DOHH2 (cell line): Measurements from ENCODE around the gene CAMTA1.

Experiments used
- H3F3A ChIP-seq: fragments of 200-600 bp; sonication (generic), shearing (Covaris generic); 2 replicates; pipeline ENCODE4 v1.6.0; 2016; ENCODE audit warnings: antibody characterized with exemption, mild to moderate bottlenecking; ENCODE audit not compliant: control insufficient read depth, insufficient read depth
- H3K27ac ChIP-seq: fragments of 200-600 bp; sonication (generic); 2 replicates; pipeline ENCODE4 v1.5.1; 2014; ENCODE audit warnings: low read depth, mild to moderate bottlenecking, low read length, moderate library complexity
- H3K27me3 ChIP-seq: fragments of 200-600 bp; sonication (generic); 2 replicates; pipeline ENCODE4 v1.6.1; 2014; ENCODE audit warnings: mild to moderate bottlenecking, low read length, mixed read lengths; ENCODE audit not compliant: control insufficient read depth
- H3K36me3 ChIP-seq: fragments of 200-600 bp; sonication (generic); 2 replicates; pipeline ENCODE4 v1.6.1; 2014; ENCODE audit warnings: mild to moderate bottlenecking, low read length, moderate library complexity, mixed read lengths; ENCODE audit not compliant: control insufficient read depth
- H3K4me1 ChIP-seq: fragments of 200-600 bp; sonication (generic); 2 replicates; pipeline ENCODE4 v1.6.1; 2014; ENCODE audit warnings: mild to moderate bottlenecking, low read length, mixed read lengths; ENCODE audit not compliant: control insufficient read depth
- H3K4me2 ChIP-seq: fragments of 200-600 bp; sonication (generic); 2 replicates; pipeline ENCODE4 v1.6.0; 2014; ENCODE audit warnings: mild to moderate bottlenecking, low read length, moderate library complexity
- H3K4me3 ChIP-seq: fragments of 200-600 bp; sonication (generic); 2 replicates; pipeline ENCODE4 v1.5.1; 2014; ENCODE audit warnings: mild to moderate bottlenecking, low read length, mixed read lengths
- H3K79me2 ChIP-seq: fragments of 200-600 bp; sonication (generic); 2 replicates; pipeline ENCODE4 v1.6.1; 2014; ENCODE audit warnings: mild to moderate bottlenecking, low read length, mixed read lengths; ENCODE audit not compliant: control insufficient read depth
- H3K9me2 ChIP-seq: fragments of 200-600 bp; sonication (generic); replicated peaks from 2 replicates; pipeline ENCODE4 v1.6.1; 2014; ENCODE audit warnings: mild to moderate bottlenecking, low read length, mixed read lengths; ENCODE audit not compliant: control insufficient read depth
- H3K9me3 ChIP-seq: fragments of 200-600 bp; sonication (generic); 2 replicates; pipeline ENCODE4 v1.6.1; 2014; ENCODE audit warnings: antibody characterized with exemption, low read length, mixed read lengths; ENCODE audit not compliant: control insufficient read depth, insufficient read depth
- H4K20me1 ChIP-seq: fragments of 200-600 bp; sonication (generic); 2 replicates; pipeline ENCODE4 v1.6.0; 2014; ENCODE audit warnings: low read depth, mild to moderate bottlenecking, antibody characterized with exemption, low read length, moderate library complexity; ENCODE audit not compliant: control insufficient read depth, insufficient read depth
- EZH2phosphoT487 ChIP-seq: fragments of 200-600 bp; sonication (generic); IDR thresholded peaks from 2 replicates; pipeline ENCODE4 v1.6.1; 2017; ENCODE audit warnings: borderline replicate concordance, mild to moderate bottlenecking, antibody characterized with exemption, low read length, moderate library complexity, mixed read lengths
- TF ChIP-seq, protein P1 (sequence below): fragments of 200-600 bp; sonication (generic); IDR thresholded peaks from one replicate; pipeline ENCODE4 v1.5.1; 2014; ENCODE audit warnings: antibody characterized with exemption, mild to moderate bottlenecking, low read depth, low read length; ENCODE audit not compliant: poor library complexity, severe bottlenecking

The CAMTA1 gene

GRCh38 chr1:7265771-7266371 lies 480.6 kb downstream of the CAMTA1 start:
- no peaks in the 10 kb centered on the region for H3K27me3 ChIP-seq
- TF ChIP-seq EZH2phosphoT487: no peak
- TF ChIP-seq, protein P1, sequence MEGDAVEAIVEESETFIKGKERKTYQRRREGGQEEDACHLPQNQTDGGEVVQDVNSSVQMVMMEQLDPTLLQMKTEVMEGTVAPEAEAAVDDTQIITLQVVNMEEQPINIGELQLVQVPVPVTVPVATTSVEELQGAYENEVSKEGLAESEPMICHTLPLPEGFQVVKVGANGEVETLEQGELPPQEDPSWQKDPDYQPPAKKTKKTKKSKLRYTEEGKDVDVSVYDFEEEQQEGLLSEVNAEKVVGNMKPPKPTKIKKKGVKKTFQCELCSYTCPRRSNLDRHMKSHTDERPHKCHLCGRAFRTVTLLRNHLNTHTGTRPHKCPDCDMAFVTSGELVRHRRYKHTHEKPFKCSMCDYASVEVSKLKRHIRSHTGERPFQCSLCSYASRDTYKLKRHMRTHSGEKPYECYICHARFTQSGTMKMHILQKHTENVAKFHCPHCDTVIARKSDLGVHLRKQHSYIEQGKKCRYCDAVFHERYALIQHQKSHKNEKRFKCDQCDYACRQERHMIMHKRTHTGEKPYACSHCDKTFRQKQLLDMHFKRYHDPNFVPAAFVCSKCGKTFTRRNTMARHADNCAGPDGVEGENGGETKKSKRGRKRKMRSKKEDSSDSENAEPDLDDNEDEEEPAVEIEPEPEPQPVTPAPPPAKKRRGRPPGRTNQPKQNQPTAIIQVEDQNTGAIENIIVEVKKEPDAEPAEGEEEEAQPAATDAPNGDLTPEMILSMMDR: no peak
- no peak overlapping the region for H3K27ac ChIP-seq

GRCh38 chr1:7266561-7266960 lies 481.3 kb downstream of the CAMTA1 start:
- no peaks in the 10 kb centered on the region for H3K9me3 ChIP-seq
- no peaks in the 10 kb centered on the region for H4K20me1 ChIP-seq
- H3K4me1 ChIP-seq: no peaks in the 10 kb centered on the region
- TF ChIP-seq EZH2phosphoT487: no peak
- TF ChIP-seq, protein P1: no peak
- no peaks in the 10 kb centered on the region for H3F3A ChIP-seq
- H3K27me3 ChIP-seq: no peaks in the 10 kb centered on the region
- no peak overlapping the region for H3K4me2 ChIP-seq
- no peaks in the 10 kb centered on the region for H3K79me2 ChIP-seq
- H3K27ac ChIP-seq: no peak overlapping the region
- no peaks in the 10 kb centered on the region for H3K36me3 ChIP-seq
- H3K4me3 ChIP-seq: no peak overlapping the region
- no peaks in the 10 kb centered on the region for H3K9me2 ChIP-seq

More at GRCh38 chr1:7265771-7266371, 480.6 kb downstream of the CAMTA1 start:
- no peaks in the 10 kb centered on the region for H3K4me1 ChIP-seq
- H3K9me3 ChIP-seq: no peaks in the 10 kb centered on the region
- H3F3A ChIP-seq: no peaks in the 10 kb centered on the region
- H3K9me2 ChIP-seq: no peaks in the 10 kb centered on the region
- no peaks in the 10 kb centered on the region for H3K79me2 ChIP-seq
- no peak overlapping the region for H3K4me2 ChIP-seq
- no peak overlapping the region for H3K4me3 ChIP-seq
- H3K36me3 ChIP-seq: no peaks in the 10 kb centered on the region
- no peaks in the 10 kb centered on the region for H4K20me1 ChIP-seq

DNA sequence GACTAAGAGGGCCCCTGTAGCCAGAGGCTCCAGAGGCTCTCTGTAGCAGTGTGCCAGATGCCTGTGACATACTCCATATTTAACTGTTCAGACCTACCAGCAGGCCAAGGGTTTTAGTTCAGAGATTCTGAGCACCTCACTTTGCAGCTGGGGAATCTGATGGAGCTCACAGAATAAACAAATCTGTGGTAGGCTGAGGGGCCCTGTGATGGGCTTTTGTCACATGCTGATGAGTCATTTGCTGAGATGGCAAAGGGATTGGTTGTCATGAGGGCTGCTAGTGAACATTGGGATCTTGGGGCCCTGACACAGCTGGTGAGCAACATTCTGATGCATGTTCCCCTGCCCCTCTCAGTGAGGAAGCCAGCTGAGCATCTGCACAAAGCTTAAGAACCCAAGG lies 482.2 kb downstream of the CAMTA1 start:
- Histone ChIP-seq H3K4me2 (no peak overlapping the region), H3K36me3 (no peaks in the 10 kb centered on the region)

More for the DNA sequence above, 482.2 kb downstream of the CAMTA1 start:
- H3K4me1 ChIP-seq: no peaks in the 10 kb centered on the region
- H3F3A ChIP-seq: no peaks in the 10 kb centered on the region
- no peaks in the 10 kb centered on the region for H4K20me1 ChIP-seq
- H3K4me3 ChIP-seq: no peak overlapping the region
- no peaks in the 10 kb centered on the region for H3K79me2 ChIP-seq
- H3K9me2 ChIP-seq: no peaks in the 10 kb centered on the region
- H3K27me3 ChIP-seq: no peaks in the 10 kb centered on the region
- H3K9me3 ChIP-seq: no peaks in the 10 kb centered on the region
- no peak for TF ChIP-seq EZH2phosphoT487
- TF ChIP-seq, protein P1: no peak
- no peak overlapping the region for H3K27ac ChIP-seq
